Large intestine (tissue), 3 donors: ENCODE measurements around the gene CCDC102A. TPM values are rescaled to one million over a fixed set of nuclear protein-coding genes. Genes with fewer than 3 reads are reported as not detected.

Experiments used
- DNase-seq, 2 donors: peaks; one replicate each; pipeline versions ENCODE4 v3.0.0 to v3.0.0-alpha.2; 2013
- H3K27ac ChIP-seq: one replicate; pipeline ENCODE4 v1.5.1; 2013; ENCODE audit warnings: low read length
- H3K27me3 ChIP-seq: 2 replicates; pipeline ENCODE4 v1.6.1; 2013; ENCODE audit warnings: low read length; ENCODE audit not compliant: control insufficient read depth, insufficient read depth
- H3K36me3 ChIP-seq: 2 replicates; pipeline ENCODE4 v1.6.1; 2013; ENCODE audit warnings: low read length; ENCODE audit not compliant: control insufficient read depth, insufficient read depth
- H3K4me1 ChIP-seq: one replicate; pipeline ENCODE4 v1.6.1; 2013; ENCODE audit warnings: low read length; ENCODE audit not compliant: control insufficient read depth, insufficient read depth
- H3K4me3 ChIP-seq: one replicate; pipeline ENCODE4 v1.5.1; 2013; ENCODE audit warnings: low read length
- H3K9me3 ChIP-seq: one replicate; pipeline ENCODE4 v1.6.1; 2013; ENCODE audit warnings: mild to moderate bottlenecking, low read depth, low read length, moderate library complexity; ENCODE audit not compliant: control insufficient read depth
- WGBS: methylation state at CpG from one replicate; pipeline ENCODE4 v1.1.5; 2013; ENCODE audit warnings: low lambda C conversion rate; ENCODE audit not compliant: insufficient coverage; 5-methylcytosine and 5-hydroxymethylcytosine counted together
- polyA plus RNA-seq: library from polyadenylated mRNA; unstranded; fragments of 120-200 nt; gene quantifications from one replicate; pipeline ENCODE4 v1.2.1, GENCODE V29; 2013

CCDC102A gene
- polyA plus RNA-seq, 1 donor: 5.6 TPM

DNA sequence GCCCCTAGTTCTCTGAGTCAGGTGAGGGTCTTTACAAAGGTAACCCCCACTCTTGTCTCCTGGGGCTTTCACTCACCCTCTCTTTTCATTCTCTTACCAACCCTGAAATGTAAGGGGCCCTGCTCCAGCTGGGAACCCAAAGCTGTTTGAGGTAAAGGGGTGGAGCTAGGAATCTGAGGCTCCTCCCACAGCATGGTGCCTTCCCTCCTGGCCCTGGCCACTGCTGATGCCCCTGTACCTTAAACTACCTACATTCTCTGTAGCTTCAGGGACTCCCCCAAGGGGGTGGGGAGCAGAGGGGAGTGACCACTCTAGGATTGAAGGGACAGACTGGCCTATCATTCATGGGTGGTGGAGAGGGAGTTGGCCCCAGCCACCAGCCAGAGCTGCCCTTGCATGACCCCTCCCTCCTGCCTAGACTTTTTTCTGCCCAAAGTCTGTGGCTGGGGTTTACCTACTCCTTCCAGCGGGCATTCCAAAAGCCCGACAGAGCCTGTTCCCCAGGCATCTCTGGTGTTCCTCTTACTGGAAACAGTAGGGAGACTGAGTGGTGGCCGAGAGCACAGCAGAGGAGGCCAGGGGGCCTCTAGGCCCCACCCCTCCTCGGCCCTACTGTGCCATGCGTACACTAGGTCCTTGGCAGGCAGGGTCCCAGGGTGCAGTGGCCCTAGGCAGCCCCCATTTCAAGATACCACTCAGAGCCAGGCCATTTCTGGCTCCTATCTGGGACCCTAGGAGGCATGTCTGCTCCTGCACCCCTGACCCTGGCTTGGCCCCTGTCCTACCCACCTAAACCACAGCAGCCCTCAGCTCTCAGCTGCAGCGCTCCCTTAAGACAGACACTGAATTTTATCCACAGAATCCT is 59.6 kb downstream of the CCDC102A start:
- no peak for DNase-seq
- no peak overlapping the region for H3K4me3 ChIP-seq
- H3K27me3 ChIP-seq: no peaks in the 10 kb centered on the region
- H3K4me1 ChIP-seq: peaks cover 69% of the 10 kb centered on the region
- H3K27ac ChIP-seq: peak overlapping the region; percentile 20
- H3K36me3 ChIP-seq: peaks cover 57% of the 10 kb centered on the region
- no CpG with 5 or more reads among the region's 6 CpGs for WGBS
- H3K9me3 ChIP-seq: no peaks in the 10 kb centered on the region

DNA sequence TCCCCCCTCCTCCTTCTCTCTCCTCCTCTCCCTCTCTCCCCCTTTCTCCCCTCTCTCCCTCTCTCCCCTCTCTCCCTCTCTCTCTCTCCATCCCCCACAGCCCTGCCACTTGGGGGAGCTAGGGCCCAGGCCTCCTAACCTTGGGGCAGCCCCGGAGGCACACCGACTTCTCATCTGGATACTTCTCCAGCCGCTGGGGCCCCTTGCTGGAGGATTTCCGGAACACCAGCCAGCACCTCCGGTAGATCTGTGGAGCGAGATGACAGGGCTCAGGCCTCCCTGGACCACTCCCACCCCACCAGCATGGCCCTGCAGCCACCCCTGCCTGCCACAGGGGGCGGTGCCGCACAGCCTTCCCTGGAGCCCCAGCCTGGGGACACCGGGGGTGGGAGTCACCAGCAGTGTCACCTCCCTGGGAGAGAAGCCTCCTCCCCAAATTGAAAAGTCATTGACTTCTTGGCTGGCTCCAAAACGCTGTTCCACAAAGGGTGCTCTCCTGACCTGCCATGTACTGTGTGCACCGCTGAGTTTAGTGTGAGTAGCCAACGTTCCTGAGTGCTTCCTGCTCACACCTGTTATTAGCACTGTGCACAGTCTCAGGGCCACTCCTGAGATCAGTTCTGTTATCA is 60.5 kb downstream of the CCDC102A start:
- H3K9me3 ChIP-seq: no peaks in the 10 kb centered on the region
- WGBS: no CpG with 5 or more reads among the region's 12 CpGs
- peaks cover 74% of the 10 kb centered on the region for H3K4me1 ChIP-seq
- peaks cover 65% of the 10 kb centered on the region for H3K36me3 ChIP-seq
- no peaks in the 10 kb centered on the region for H3K27me3 ChIP-seq
- no peak overlapping the region for H3K4me3 ChIP-seq
- peak; percentile 55 to 63 for DNase-seq
- H3K27ac ChIP-seq: peak overlapping the region; percentile 26

DNA sequence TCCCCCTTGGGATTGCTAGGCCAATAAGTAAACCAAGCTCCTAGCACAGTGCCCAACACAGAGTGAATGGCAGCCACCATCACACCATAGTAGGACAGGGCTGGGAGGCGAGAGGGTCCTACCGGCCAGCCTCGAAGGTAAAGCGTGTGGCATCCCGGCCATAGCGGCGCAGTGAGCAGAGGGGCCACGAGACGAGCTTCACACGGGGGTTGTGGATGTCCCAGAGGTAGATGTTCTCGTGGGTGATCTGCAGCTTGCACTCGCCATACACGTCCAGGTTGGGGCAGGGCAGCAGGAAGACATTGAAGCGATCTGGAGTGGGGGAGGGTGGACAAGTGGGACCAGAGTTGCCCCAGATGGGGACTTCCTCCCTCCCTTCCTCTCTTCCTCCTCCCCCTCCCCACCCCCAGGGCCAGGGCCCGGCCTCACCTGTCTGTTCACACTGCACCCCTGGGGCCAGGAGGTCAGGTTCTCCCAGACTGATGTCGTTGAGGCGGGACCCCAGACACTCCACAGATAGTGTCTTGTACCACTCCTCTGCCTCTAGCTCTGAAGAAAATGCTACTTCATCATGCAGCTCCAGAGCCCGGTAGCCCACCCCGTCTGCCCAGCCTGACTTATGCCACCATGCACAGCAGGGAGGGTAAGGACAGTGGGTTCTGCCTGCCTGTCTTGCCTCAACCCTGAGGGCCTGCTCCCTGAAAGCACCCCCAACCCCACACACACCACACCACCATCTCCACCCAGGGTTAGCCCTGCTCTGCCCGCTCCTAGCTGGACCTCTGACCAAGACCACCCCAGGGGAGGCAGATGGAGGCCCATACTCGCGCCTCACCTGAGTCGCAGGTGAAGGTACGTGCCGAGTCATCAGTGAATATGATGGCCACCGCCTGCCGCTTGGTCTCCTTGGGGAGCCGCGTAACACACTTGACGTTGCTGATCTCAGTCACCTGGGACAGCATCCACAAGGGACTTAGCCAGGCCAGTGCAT is 61.4 kb downstream of the CCDC102A start:
- WGBS: no CpG with 5 or more reads among the region's 30 CpGs
- Histone ChIP-seq H3K4me3 (no peak overlapping the region), H3K27ac (no peak overlapping the region), H3K27me3 (no peaks in the 10 kb centered on the region), H3K4me1 (peaks cover 76% of the 10 kb centered on the region), H3K36me3 (peaks cover 73% of the 10 kb centered on the region), H3K9me3 (no peaks in the 10 kb centered on the region)
- no peak for DNase-seq

DNA sequence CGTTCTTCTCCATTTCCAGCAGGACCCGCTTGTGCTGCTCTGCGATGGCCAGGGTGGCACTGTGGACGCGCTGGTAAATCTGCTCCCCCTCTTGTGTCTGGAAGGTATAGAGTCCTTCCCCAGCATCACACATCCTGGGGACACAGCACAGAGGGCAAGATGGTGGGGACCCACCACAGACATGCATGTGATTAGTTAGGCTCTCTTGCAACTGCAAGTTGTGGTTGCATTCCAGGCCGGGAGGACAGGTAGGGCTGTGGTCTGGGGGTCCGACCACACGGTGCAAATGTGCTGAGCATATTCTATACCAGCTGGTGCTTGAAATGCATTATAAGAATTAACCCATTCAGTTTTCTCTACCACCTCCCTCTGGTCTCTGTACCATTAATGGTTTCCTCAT is 62.5 kb downstream of the CCDC102A start:
- no peak overlapping the region for H3K4me3 ChIP-seq
- WGBS: no CpG with 5 or more reads among the region's 8 CpGs
- peaks cover 83% of the 10 kb centered on the region for H3K36me3 ChIP-seq
- H3K4me1 ChIP-seq: peaks cover 76% of the 10 kb centered on the region
- no peaks in the 10 kb centered on the region for H3K9me3 ChIP-seq
- no peak for DNase-seq
- no peak overlapping the region for H3K27ac ChIP-seq
- H3K27me3 ChIP-seq: no peaks in the 10 kb centered on the region

DNA sequence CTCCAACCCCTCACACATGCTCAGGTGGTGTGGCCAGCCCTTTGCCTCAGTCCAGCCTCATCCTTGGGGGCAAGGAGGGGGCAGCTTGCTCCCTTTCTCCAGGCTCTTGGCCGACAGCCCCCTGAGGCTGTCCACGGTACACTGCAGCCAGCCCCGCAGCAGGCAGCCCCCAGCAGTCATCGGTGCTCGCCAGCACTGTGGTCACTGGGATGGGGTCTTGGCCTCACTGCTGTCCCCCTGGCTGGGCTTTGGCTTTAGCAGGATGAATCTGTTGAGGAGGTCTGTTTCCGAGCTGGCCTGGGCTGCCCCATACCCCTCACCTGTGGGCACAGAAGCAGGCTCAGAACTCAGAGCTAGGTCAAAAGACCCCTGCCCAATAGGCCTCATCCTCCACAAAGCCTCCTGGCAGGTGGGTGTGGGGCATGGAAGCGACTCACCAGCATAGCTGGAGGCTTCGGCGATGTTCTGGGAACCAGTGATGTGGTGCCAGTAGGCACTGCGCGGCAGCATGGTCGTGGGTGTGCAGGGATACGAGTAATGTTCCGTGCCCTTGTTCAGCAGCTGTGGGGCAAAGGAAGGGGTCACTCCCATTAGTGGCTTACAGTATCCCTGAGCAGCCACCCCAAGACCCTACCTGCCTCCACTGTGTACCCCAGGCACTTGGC is 63.1 kb downstream of the CCDC102A start:
- no peaks in the 10 kb centered on the region for H3K27me3 ChIP-seq
- WGBS: no CpG with 5 or more reads among the region's 14 CpGs
- no peak for DNase-seq
- no peak overlapping the region for H3K4me3 ChIP-seq
- no peaks in the 10 kb centered on the region for H3K9me3 ChIP-seq
- H3K36me3 ChIP-seq: peaks cover 83% of the 10 kb centered on the region
- peaks cover 71% of the 10 kb centered on the region for H3K4me1 ChIP-seq
- H3K27ac ChIP-seq: peak overlapping the region; percentile 80

DNA sequence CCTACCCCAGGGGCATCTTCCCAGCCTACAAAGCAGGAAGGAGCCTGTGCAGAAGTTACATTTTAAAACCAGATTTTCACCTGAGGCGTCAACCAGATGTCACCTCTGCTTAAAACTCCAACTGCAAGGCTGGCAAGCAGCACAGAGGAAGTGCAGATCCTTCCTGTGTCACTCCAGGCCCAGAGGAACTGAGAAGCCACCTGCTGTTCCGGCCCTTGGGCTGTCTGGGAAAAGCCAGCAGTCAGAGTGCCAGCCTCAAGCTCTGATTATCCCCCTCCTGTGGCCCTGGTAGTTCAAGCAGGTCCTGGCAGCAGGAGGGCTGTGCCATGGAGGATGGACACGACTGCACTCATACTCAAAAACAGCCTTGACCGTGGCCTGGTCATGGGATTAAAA is 63.7 kb downstream of the CCDC102A start:
- no CpG with 5 or more reads among the region's 4 CpGs for WGBS
- H3K36me3 ChIP-seq: peaks cover 85% of the 10 kb centered on the region

DNA sequence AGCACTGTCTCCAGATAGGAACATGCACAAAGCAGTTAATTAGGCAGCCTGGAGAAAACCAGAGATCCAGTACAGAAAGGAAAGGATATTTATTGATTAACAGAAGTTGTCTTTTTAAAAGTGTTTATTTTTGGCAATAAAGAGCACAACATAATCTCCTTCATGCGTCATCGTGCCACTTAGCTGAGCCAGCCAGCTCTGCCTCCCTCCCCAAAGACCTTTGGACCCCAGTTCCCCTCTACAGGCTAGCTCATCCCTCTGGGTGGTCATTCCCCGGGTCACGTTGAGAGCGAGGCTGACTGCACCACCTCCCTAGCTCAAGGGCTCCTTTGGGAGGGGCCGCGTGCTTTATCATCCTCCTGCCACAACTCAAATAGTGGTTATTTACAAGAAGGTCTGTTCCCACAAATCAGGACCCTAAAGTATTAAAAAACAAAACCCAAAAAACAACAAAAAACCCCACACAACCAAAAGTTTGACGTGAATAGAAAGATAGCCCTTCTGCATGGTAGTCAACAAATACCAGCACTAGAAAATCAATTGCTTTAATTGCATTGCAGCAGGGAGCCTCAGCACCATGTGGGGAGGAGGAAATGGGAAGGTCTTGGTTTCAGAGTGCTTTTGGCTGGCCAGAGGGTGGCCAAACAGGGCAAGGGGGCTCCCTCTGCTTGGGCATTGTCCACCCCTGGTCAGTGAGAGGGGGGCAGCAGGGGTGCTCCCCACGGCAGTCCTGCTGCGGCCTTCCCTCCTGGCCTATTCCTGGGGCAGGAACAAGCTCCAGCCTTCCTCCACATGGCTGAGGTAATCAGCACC is 64.3 kb downstream of the CCDC102A start:
- Histone ChIP-seq H3K27me3 (no peaks in the 10 kb centered on the region), H3K9me3 (no peaks in the 10 kb centered on the region), H3K4me1 (peaks cover 59% of the 10 kb centered on the region), H3K27ac (peak overlapping the region; percentile 80), H3K4me3 (no peak overlapping the region), H3K36me3 (peaks cover 83% of the 10 kb centered on the region)
- no CpG with 5 or more reads among the region's 10 CpGs for WGBS
- peak; percentile 92 to 95 for DNase-seq

More for the DNA sequence above, 63.7 kb downstream of the CCDC102A start:
- Histone ChIP-seq H3K4me1 (peaks cover 65% of the 10 kb centered on the region), H3K9me3 (no peaks in the 10 kb centered on the region), H3K27ac (peak overlapping the region; percentile 80), H3K27me3 (no peaks in the 10 kb centered on the region), H3K4me3 (no peak overlapping the region)
- DNase-seq: no peak

DNA sequence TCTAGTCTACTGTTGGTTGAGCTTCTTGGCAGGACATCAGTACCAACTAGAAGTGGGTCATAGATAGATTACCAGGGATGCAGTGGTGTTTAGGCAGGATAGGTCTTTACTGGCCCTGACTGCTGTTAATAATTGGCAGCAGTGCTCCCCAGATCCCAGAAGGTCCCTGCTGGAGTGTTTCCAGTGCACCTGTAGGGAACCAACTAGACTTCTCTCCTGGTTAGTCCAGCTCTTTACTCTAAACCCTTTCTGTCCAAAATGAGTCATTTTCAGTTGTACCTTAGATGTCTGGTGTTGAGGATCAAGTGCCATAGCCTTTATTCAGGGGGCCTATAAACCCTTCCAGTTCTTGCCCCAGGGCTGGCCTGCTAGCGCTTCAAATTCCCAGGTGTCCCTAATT is 65.2 kb downstream of the CCDC102A start:
- DNase-seq: peak in 1 of 2 donors; percentile 35
- H3K9me3 ChIP-seq: no peaks in the 10 kb centered on the region
- H3K36me3 ChIP-seq: peaks cover 84% of the 10 kb centered on the region
- no peaks in the 10 kb centered on the region for H3K27me3 ChIP-seq
- no peak overlapping the region for H3K4me3 ChIP-seq
- no CpG with 5 or more reads among the region's 1 CpG for WGBS
- peak overlapping the region; percentile 80 for H3K27ac ChIP-seq
- H3K4me1 ChIP-seq: peaks cover 51% of the 10 kb centered on the region

DNA sequence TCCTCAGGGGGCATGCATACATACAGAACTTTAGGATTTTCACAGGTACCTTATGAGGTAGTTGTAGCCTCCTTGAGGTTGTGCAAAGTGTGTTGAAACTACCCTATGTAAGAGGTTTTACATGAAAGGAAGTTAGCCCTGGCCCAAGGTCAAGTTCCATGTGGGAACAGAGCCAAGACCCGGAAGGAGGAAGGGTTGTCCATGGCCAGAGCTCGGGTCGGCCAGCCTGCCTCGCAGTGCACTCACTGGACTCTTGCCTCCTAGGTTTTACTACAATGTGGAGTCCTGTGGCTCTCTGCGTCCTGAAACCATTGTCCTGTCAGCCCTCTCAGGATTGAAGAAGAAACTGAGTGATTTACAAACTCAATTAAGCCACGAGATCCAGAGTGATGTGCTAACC is 65.7 kb downstream of the CCDC102A start:
- no peak overlapping the region for H3K4me3 ChIP-seq
- no peaks in the 10 kb centered on the region for H3K27me3 ChIP-seq
- H3K4me1 ChIP-seq: peaks cover 46% of the 10 kb centered on the region
- H3K27ac ChIP-seq: peak overlapping the region; percentile 80
- peaks cover 87% of the 10 kb centered on the region for H3K36me3 ChIP-seq
- WGBS: no CpG with 5 or more reads among the region's 6 CpGs
- no peaks in the 10 kb centered on the region for H3K9me3 ChIP-seq
- peak; percentile 84 to 91 for DNase-seq
